Stimulated activated memory B cell treated with anti-CD40 and anti-IgM and Interleukin-4, amounts not matched to agents 10 μg/mL and 1 μg/mL and 100 μg/mL, for 72 hours (primary cell): ENCODE results near the gene RNF25.

Experiments
- ATAC-seq: fragments of 150-1000 bp; cut with Tn5 transposase; 2 replicates; pipeline ENCODE4 v1.10.0; 2021
- H3K27ac Mint-ChIP-seq: one replicate; pipeline ENCODE4 v1.8.0; 2022; ENCODE audit warnings: mild to moderate bottlenecking, mixed read lengths
- H3K27me3 Mint-ChIP-seq: one replicate; pipeline ENCODE4 v1.8.0; 2022; ENCODE audit warnings: mixed read lengths
- H3K36me3 Mint-ChIP-seq: one replicate; pipeline ENCODE4 v1.8.0; 2022; ENCODE audit warnings: mixed read lengths
- H3K4me1 Mint-ChIP-seq: one replicate; pipeline ENCODE4 v1.8.0; 2022; ENCODE audit warnings: mixed read lengths
- H3K4me3 Mint-ChIP-seq: one replicate; pipeline ENCODE4 v1.8.0; 2022; ENCODE audit warnings: mild to moderate bottlenecking, moderate library complexity, mixed read lengths
- H3K9me3 Mint-ChIP-seq: one replicate; pipeline ENCODE4 v1.8.0; 2022; ENCODE audit warnings: mixed read lengths

The RNF25 gene

GRCh38 chr2:218671654-218672566 is at the start of gene RNF25, which contains the start of gene STK36:
TSS of gene RNF25 (minus strand) at chr2:218672002. CDS start at chr2:218671970, 32 bp downstream.
TSS of gene STK36 (plus strand) at chr2:218672086. CDS start at chr2:218672830, 744 bp downstream.
- Mint-ChIP-seq H3K9me3 (no peaks in the 10 kb centered on the region), H3K27ac (peak within 1 kb of the TSS; percentile 96), H3K27me3 (no peaks in the 10 kb centered on the region), H3K36me3 (peaks cover 16% of the 10 kb centered on the region), H3K4me3 (peak within 1 kb of the TSS; percentile 94), H3K4me1 (peaks cover 24% of the 10 kb centered on the region)
- peak; percentile 99 for ATAC-seq

DNA sequence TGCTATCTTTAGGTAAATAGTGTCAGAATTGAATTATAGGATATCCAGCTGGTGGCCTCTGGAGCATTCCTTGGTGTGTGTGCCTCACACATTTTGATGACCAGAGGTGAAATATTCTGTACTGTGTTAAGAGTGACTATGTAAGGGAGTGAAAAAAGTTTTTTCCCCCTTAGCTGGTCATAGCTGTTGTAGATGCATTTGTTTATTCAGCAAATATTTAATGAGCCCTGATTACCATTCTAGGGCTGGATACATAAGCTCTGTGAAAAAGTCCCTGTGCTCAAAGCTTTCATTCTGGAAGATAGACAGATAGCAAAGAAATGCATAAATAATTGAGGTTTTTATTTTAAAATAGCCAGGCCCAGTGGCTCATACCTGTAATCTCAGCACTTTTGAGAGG is 49.7 kb upstream of the RNF25 start:
- no peaks in the 10 kb centered on the region for H3K9me3 Mint-ChIP-seq
- H3K27ac Mint-ChIP-seq: no peak overlapping the region
- peaks cover 5% of the 10 kb centered on the region for H3K4me1 Mint-ChIP-seq
- H3K4me3 Mint-ChIP-seq: no peak overlapping the region
- peaks cover 35% of the 10 kb centered on the region for H3K36me3 Mint-ChIP-seq
- no peaks in the 10 kb centered on the region for H3K27me3 Mint-ChIP-seq
- no peak for ATAC-seq

- Mint-ChIP-seq H3K9me3 (no peaks in the 10 kb centered on the region), H3K27me3 (no peaks in the 10 kb centered on the region), H3K27ac (no peak overlapping the region), H3K36me3 (peaks cover 23% of the 10 kb centered on the region), H3K4me3 (no peak overlapping the region), H3K4me1 (peaks cover 5% of the 10 kb centered on the region)
- ATAC-seq: no peak
Observed at GRCh38 chr2:218720048-218721041, 48.5 kb upstream of the RNF25 start.

DNA sequence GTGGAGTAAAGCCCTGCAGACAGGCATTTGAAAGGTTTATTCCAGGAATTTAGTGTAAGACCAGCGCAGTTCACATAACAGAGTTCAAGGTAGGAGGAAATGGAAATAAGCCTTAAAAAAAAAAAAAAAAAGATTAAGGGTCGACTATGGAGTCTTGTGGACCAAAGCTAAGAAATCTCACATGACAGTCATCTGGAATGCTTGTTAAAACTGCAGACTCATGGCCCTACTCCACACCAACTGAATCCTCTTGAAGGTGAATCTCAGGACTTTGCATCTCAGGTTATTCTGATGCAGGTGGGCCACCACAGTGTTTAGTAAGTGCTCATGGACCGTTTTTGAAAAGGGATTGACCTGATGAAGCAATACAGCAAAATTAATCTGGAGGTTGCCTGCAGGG is 47.7 kb upstream of the RNF25 start:
- no peak overlapping the region for H3K27ac Mint-ChIP-seq
- H3K4me1 Mint-ChIP-seq: peaks cover 5% of the 10 kb centered on the region
- no peaks in the 10 kb centered on the region for H3K9me3 Mint-ChIP-seq
- peaks cover 18% of the 10 kb centered on the region for H3K36me3 Mint-ChIP-seq
- H3K27me3 Mint-ChIP-seq: no peaks in the 10 kb centered on the region
- no peak for ATAC-seq
- H3K4me3 Mint-ChIP-seq: no peak overlapping the region

DNA sequence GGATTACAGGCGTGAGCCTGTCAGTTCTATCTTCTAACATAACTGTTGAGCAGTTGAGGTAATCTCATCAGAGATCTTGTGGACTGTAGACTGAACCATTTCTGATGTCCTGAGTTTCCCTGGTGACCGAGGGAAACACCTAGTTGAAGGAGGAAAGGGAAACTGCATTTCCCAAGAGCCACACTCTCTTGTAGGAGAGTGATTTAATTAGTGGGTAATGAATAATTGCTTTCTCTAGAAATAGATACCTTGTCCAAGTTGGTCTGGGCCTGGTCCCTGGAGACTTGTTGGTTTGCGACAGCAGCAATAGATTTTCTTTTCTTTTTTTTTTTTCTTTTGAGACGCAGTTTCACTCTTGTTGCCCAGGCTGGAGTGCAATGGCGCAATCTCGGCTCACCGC is 46.3 kb upstream of the RNF25 start:
- Mint-ChIP-seq H3K9me3 (no peaks in the 10 kb centered on the region), H3K27me3 (no peaks in the 10 kb centered on the region), H3K4me3 (no peak overlapping the region), H3K27ac (no peak overlapping the region), H3K36me3 (peaks cover 14% of the 10 kb centered on the region), H3K4me1 (peaks cover 14% of the 10 kb centered on the region)
- ATAC-seq: no peak

GRCh38 chr2:218717262-218717661 is 45.5 kb upstream of the RNF25 start:
- no peak for ATAC-seq

GRCh38 chr2:218716070-218716469 is 44.3 kb upstream of the RNF25 start:
- H3K4me3 Mint-ChIP-seq: no peak overlapping the region
- no peak overlapping the region for H3K27ac Mint-ChIP-seq
- H3K36me3 Mint-ChIP-seq: peaks cover 14% of the 10 kb centered on the region
- peaks cover 26% of the 10 kb centered on the region for H3K4me1 Mint-ChIP-seq
- no peaks in the 10 kb centered on the region for H3K27me3 Mint-ChIP-seq
- H3K9me3 Mint-ChIP-seq: no peaks in the 10 kb centered on the region
- no peak for ATAC-seq

More at GRCh38 chr2:218717262-218717661, 45.5 kb upstream of the RNF25 start:
- Mint-ChIP-seq H3K27ac (no peak overlapping the region), H3K4me3 (no peak overlapping the region), H3K4me1 (peaks cover 14% of the 10 kb centered on the region), H3K27me3 (no peaks in the 10 kb centered on the region), H3K9me3 (no peaks in the 10 kb centered on the region), H3K36me3 (peaks cover 14% of the 10 kb centered on the region)

- H3K36me3 Mint-ChIP-seq: peaks cover under 1% of the 10 kb centered on the region
- no peak overlapping the region for H3K4me3 Mint-ChIP-seq
- no peak overlapping the region for H3K27ac Mint-ChIP-seq
- H3K4me1 Mint-ChIP-seq: peaks cover 21% of the 10 kb centered on the region
- ATAC-seq: no peak
- no peaks in the 10 kb centered on the region for H3K9me3 Mint-ChIP-seq
- no peaks in the 10 kb centered on the region for H3K27me3 Mint-ChIP-seq
Observed at GRCh38 chr2:218713922-218714321, 42.1 kb upstream of the RNF25 start.

GRCh38 chr2:218711550-218711929 is 39.7 kb upstream of the RNF25 start:
- H3K36me3 Mint-ChIP-seq: no peaks in the 10 kb centered on the region
- H3K27me3 Mint-ChIP-seq: no peaks in the 10 kb centered on the region
- H3K27ac Mint-ChIP-seq: peak overlapping the region; percentile 85
- H3K9me3 Mint-ChIP-seq: peaks cover 2% of the 10 kb centered on the region
- ATAC-seq: no peak
- H3K4me3 Mint-ChIP-seq: peak overlapping the region; percentile 91
- H3K4me1 Mint-ChIP-seq: peaks cover 21% of the 10 kb centered on the region

- H3K36me3 Mint-ChIP-seq: no peaks in the 10 kb centered on the region
- peaks cover 2% of the 10 kb centered on the region for H3K9me3 Mint-ChIP-seq
- peaks cover 21% of the 10 kb centered on the region for H3K4me1 Mint-ChIP-seq
- no peaks in the 10 kb centered on the region for H3K27me3 Mint-ChIP-seq
- H3K4me3 Mint-ChIP-seq: peak within 1 kb of the TSS; percentile 91
- peak; percentile 99 for ATAC-seq
- H3K27ac Mint-ChIP-seq: peak within 1 kb of the TSS; percentile 85
Observed at GRCh38 chr2:218710687-218711549, 39.1 kb upstream of the RNF25 start, which contains the start of gene TTLL4. TSS of gene TTLL4 (plus strand) at chr2:218710835. CDS start at chr2:218737677, 26,842 bp downstream.

DNA sequence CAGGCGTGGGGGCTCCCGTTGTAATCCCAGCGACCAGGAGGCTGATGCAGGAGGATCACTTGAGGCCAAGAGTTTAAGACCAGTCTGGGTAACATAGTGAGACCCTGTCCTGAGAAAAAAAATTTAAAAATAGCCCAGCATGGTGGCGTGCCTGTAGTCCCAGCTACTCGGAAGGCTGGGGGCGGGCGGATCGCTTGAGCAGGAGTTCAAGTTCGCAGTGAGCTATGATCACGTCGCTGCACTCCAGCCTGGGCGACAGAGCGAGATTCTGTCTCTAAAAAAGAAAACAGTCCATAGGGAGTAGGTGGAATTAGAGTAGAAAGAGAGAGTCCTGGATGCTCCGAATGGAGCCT is 38.5 kb upstream of the RNF25 start:
- peak overlapping the region; percentile 91 for H3K4me3 Mint-ChIP-seq
- no peak for ATAC-seq
- H3K36me3 Mint-ChIP-seq: no peaks in the 10 kb centered on the region
- peaks cover 21% of the 10 kb centered on the region for H3K4me1 Mint-ChIP-seq
- peaks cover 2% of the 10 kb centered on the region for H3K9me3 Mint-ChIP-seq
- no peaks in the 10 kb centered on the region for H3K27me3 Mint-ChIP-seq
- peak overlapping the region; percentile 85 for H3K27ac Mint-ChIP-seq

GRCh38 chr2:218709908-218710307 is 38.1 kb upstream of the RNF25 start:
- Mint-ChIP-seq H3K9me3 (peaks cover 2% of the 10 kb centered on the region), H3K36me3 (no peaks in the 10 kb centered on the region), H3K27ac (peak overlapping the region; percentile 85), H3K4me3 (no peak overlapping the region), H3K4me1 (peaks cover 21% of the 10 kb centered on the region), H3K27me3 (no peaks in the 10 kb centered on the region)
- no peak for ATAC-seq

- H3K27me3 Mint-ChIP-seq: no peaks in the 10 kb centered on the region
- no peaks in the 10 kb centered on the region for H3K36me3 Mint-ChIP-seq
- no peak overlapping the region for H3K27ac Mint-ChIP-seq
- ATAC-seq: no peak
- peaks cover 2% of the 10 kb centered on the region for H3K9me3 Mint-ChIP-seq
- H3K4me3 Mint-ChIP-seq: no peak overlapping the region
- H3K4me1 Mint-ChIP-seq: peaks cover 12% of the 10 kb centered on the region
Observed at GRCh38 chr2:218708086-218708485, 36.3 kb upstream of the RNF25 start.

GRCh38 chr2:218703341-218703740 is 31.5 kb upstream of the RNF25 start:
- peaks cover 2% of the 10 kb centered on the region for H3K9me3 Mint-ChIP-seq
- no peak for ATAC-seq
- no peak overlapping the region for H3K27ac Mint-ChIP-seq
- no peak overlapping the region for H3K4me3 Mint-ChIP-seq
- no peaks in the 10 kb centered on the region for H3K4me1 Mint-ChIP-seq
- H3K27me3 Mint-ChIP-seq: no peaks in the 10 kb centered on the region
- peaks cover 24% of the 10 kb centered on the region for H3K36me3 Mint-ChIP-seq
